Neural crest cell (in vitro differentiated cells): ENCODE data around the gene PATJ. TPM values are rescaled to one million over a fixed set of nuclear protein-coding genes. Genes with fewer than 3 reads are reported as not detected.

Experiments
- DNase-seq: peaks from one replicate; pipeline ENCODE4 v3.0.0; 2021; ENCODE audit warnings: low read depth, mixed read lengths, low spot score
- H3K27ac Mint-ChIP-seq: one replicate; pipeline ENCODE4 v1.8.0; 2021; ENCODE audit warnings: mild to moderate bottlenecking, mixed read lengths; ENCODE audit not compliant: unreplicated experiment
- H3K27me3 Mint-ChIP-seq: 2 replicates; pipeline ENCODE4 v1.8.0; 2021; ENCODE audit warnings: low read depth, mild to moderate bottlenecking, mixed read lengths
- H3K36me3 Mint-ChIP-seq: 2 replicates; pipeline ENCODE4 v1.8.0; 2021; ENCODE audit warnings: low read depth, mild to moderate bottlenecking, mixed read lengths
- H3K4me1 Mint-ChIP-seq: 2 replicates; pipeline ENCODE4 v1.8.0; 2021; ENCODE audit warnings: mixed read lengths
- H3K4me3 Mint-ChIP-seq: one replicate; pipeline ENCODE4 v1.8.0; 2021; ENCODE audit warnings: mild to moderate bottlenecking, mixed read lengths
- H3K9me3 Mint-ChIP-seq: 2 replicates; pipeline ENCODE4 v1.8.0; 2021; ENCODE audit warnings: mixed read lengths
- CTCF ChIP-seq: fragments of 200-600 bp; sonication (generic); conservative IDR thresholded peaks from 2 replicates; pipeline ENCODE4 v1.5.0; 2021; ENCODE audit warnings: antibody characterized with exemption, mild to moderate bottlenecking
- total RNA-seq: library from RNA; stranded (reverse); gene quantifications from 2 replicates; pipeline ENCODE4 v1.2.1, GENCODE V29; 2021

Gene PATJ
- total RNA-seq, 1 donor from 2014 or later, result 3.9 TPM

DNA sequence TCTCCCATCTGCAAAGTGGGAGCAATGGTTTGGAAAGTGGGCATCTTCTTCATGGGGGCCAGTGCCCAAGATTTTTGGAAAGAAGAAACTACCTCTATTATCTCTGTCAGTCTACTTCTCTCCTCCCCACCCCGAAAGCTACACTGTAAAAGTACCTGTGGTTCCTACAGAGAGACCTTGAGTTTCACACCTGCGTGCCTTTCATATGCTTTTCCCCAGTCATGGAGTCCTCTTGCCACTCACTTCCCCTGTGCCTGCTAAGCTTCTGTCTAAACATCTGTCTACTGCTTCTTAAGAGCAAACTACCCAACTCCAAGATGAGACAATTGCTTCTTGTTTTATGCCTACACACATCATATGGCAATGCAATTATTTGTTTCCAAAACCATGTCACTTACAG, 261.5 kb downstream of the PATJ start:
- H3K4me3 Mint-ChIP-seq, result no peak overlapping the region
- no peak for TF ChIP-seq CTCF
- no peak for DNase-seq
- no peaks in the 10 kb centered on the region for H3K36me3 Mint-ChIP-seq
- H3K27ac Mint-ChIP-seq, result no peak overlapping the region
- H3K4me1 Mint-ChIP-seq, result no peaks in the 10 kb centered on the region
- H3K9me3 Mint-ChIP-seq, result no peaks in the 10 kb centered on the region
- H3K27me3 Mint-ChIP-seq, result no peaks in the 10 kb centered on the region

DNA sequence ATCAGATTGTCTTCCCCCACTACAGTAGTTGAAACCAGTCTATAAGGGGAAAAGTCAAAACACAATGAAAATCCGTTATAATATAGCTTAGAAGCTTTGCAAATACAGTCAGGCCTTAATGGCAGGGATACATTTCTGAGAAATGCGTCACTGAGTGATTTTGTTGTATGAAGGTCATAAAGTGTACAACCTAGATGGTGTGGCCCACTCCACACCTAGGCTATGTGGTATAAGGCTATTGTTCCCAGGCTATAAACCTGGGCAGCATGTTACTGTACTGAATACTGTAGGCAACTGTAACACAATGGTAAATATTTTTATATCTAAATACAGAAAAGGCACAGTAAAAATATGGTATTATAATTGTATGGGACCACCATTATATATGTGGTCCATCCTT, 264.4 kb downstream of the PATJ start:
- H3K27me3 Mint-ChIP-seq, result no peaks in the 10 kb centered on the region
- H3K4me1 Mint-ChIP-seq, result no peaks in the 10 kb centered on the region
- H3K9me3 Mint-ChIP-seq, result no peaks in the 10 kb centered on the region
- DNase-seq, result no peak
- H3K4me3 Mint-ChIP-seq, result no peak overlapping the region
- TF ChIP-seq CTCF, result no peak
- H3K36me3 Mint-ChIP-seq, result no peaks in the 10 kb centered on the region
- no peak overlapping the region for H3K27ac Mint-ChIP-seq

DNA sequence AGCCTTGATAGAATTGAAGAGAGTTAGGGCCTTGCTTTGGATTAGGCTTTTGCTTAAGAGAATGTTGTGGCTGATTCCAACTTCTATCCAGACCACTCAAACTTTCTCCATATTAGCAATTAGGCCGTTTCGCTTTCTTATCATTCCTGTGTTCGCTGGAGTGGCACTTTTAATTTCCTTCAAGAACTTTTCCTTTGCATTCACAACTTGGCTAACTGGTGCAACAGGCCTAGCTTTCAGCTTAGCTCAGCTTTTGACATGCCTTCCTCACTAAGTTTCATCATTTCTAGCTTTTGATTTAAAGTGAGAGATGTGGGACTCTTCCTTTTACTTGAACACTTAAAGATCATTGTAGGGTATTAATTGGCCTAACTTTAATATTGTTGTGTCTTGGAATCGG, 268.7 kb downstream of the PATJ start:
- H3K4me3 Mint-ChIP-seq, result no peak overlapping the region
- no peak for DNase-seq
- H3K27me3 Mint-ChIP-seq, result no peaks in the 10 kb centered on the region
- H3K9me3 Mint-ChIP-seq, result no peaks in the 10 kb centered on the region
- no peaks in the 10 kb centered on the region for H3K4me1 Mint-ChIP-seq
- no peaks in the 10 kb centered on the region for H3K36me3 Mint-ChIP-seq
- TF ChIP-seq CTCF, result no peak
- no peak overlapping the region for H3K27ac Mint-ChIP-seq

GRCh38 chr1:62012095-62012494, 269.8 kb downstream of the PATJ start:
- Mint-ChIP-seq H3K4me3 (no peak overlapping the region), H3K27ac (no peak overlapping the region), H3K4me1 (no peaks in the 10 kb centered on the region), H3K9me3 (no peaks in the 10 kb centered on the region), H3K36me3 (no peaks in the 10 kb centered on the region), H3K27me3 (no peaks in the 10 kb centered on the region)
- no peak for TF ChIP-seq CTCF
- DNase-seq, result no peak

- no peaks in the 10 kb centered on the region for H3K27me3 Mint-ChIP-seq
- H3K9me3 Mint-ChIP-seq, result no peaks in the 10 kb centered on the region
- no peak overlapping the region for H3K4me3 Mint-ChIP-seq
- no peaks in the 10 kb centered on the region for H3K36me3 Mint-ChIP-seq
- DNase-seq, result no peak
- no peaks in the 10 kb centered on the region for H3K4me1 Mint-ChIP-seq
- TF ChIP-seq CTCF, result no peak
- H3K27ac Mint-ChIP-seq, result no peak overlapping the region
These were observed 270.6 kb downstream of the PATJ start for GRCh38 chr1:62012836-62013235.

- H3K36me3 Mint-ChIP-seq, result no peaks in the 10 kb centered on the region
- no peak for DNase-seq
- H3K27ac Mint-ChIP-seq, result no peak overlapping the region
- H3K4me3 Mint-ChIP-seq, result no peak overlapping the region
- no peaks in the 10 kb centered on the region for H3K27me3 Mint-ChIP-seq
- H3K4me1 Mint-ChIP-seq, result no peaks in the 10 kb centered on the region
- TF ChIP-seq CTCF, result no peak
- no peaks in the 10 kb centered on the region for H3K9me3 Mint-ChIP-seq
These were observed 271.0 kb downstream of the PATJ start for GRCh38 chr1:62013264-62013663.
